Stomach (tissue), 9 donors: Measurements from ENCODE around the gene POLD4. TPM values are rescaled to one million over a fixed set of nuclear protein-coding genes. Genes with fewer than 3 reads are reported as not detected.

Experiments
- DNase-seq, 2 donors: peaks; one replicate each; pipeline versions ENCODE4 v3.0.0 to v3.0.0-alpha.2; 2013 to 2019
- H3K27ac ChIP-seq, 5 donors: fragments of 200-600 bp in 4 of 5; sonication (generic) in 4 of 5; one replicate each; pipeline ENCODE4 v1.5.1; 2013 to 2019; ENCODE audit warnings: mild to moderate bottlenecking in 1 of 5, moderate library complexity in 1 of 5
- H3K27me3 ChIP-seq, 3 donors: fragments of 200-600 bp; sonication (generic); one replicate each; pipeline ENCODE4 v1.5.1; 2017 to 2019; ENCODE audit warnings: mixed run types in 1 of 3
- H3K36me3 ChIP-seq, 4 donors: fragments of 200-600 bp; sonication (generic); 1 replicate in 3 of 4; 2 replicates in 1 of 4; pipeline ENCODE4 v1.5.1; 2016 to 2019
- H3K4me1 ChIP-seq, 4 donors: fragments of 200-600 bp; sonication (generic); one replicate each; pipeline ENCODE4 v1.5.1; 2016 to 2019
- H3K4me3 ChIP-seq, 4 donors: fragments of 200-600 bp; sonication (generic) in 3 of 4; one replicate each; pipeline ENCODE4 v1.5.1; 2016 to 2019; ENCODE audit warnings: mild to moderate bottlenecking in 1 of 4
- H3K9me3 ChIP-seq, 4 donors: fragments of 200-600 bp; sonication (generic); one replicate each; pipeline ENCODE4 v1.5.1; 2016 to 2019
- EP300 ChIP-seq: sonication (generic); formaldehyde crosslinking; IDR thresholded peaks from one replicate; pipeline ENCODE4 v1.6.1; 2017; ENCODE audit warnings: antibody characterized with exemption
- POLR2A ChIP-seq, 4 donors: fragments of 450-650 bp; IDR thresholded peaks; one replicate each; pipeline ENCODE4 v1.6.1; 2016; ENCODE audit warnings: antibody characterized with exemption in 4 of 4, control low read depth in 2 of 4, mild to moderate bottlenecking in 1 of 4, moderate library complexity in 1 of 4
- POLR2AphosphoS5 ChIP-seq, 3 donors: sonication (generic); formaldehyde crosslinking; IDR thresholded peaks; one replicate each; pipeline ENCODE4 v1.6.1; 2016; ENCODE audit warnings: antibody characterized with exemption in 3 of 3
- WGBS, 5 donors: extraction: QIAGEN DNeasy Blood & Tissue Kit in 3 of 5; methylation state at CpG; one replicate each; pipeline versions ENCODE4 v1.1.5 to v1.1.7; 2013 to 2018; 5-methylcytosine and 5-hydroxymethylcytosine counted together
- intact Hi-C: fragments of 100-400 bp; cut with DNase I; formaldehyde crosslinking; loops from one replicate; pipeline ENCODE4 v1.15.1; 2023; ENCODE audit warnings: low total_unique reads
- polyA plus RNA-seq, 3 donors: library from polyadenylated mRNA; stranded (reverse); fragments of 200-250 nt; gene quantifications; one replicate each; pipeline ENCODE4 v1.2.3, GENCODE V29; 2013
- total RNA-seq, 5 donors: library from RNA; depleted of rRNA; stranded (reverse); fragments of >200 nt; gene quantifications; one replicate each; pipeline versions ENCODE4 v1.1.0 to v1.2.3, GENCODE V29; 2014 to 2016
- TF ChIP-seq, protein P1 (sequence below), 7 experiments: fragments of 450-650 bp in 4 of 7; fragments of 200-600 bp in 3 of 7; sonication (generic) in 3 of 7; IDR thresholded peaks; one replicate each; pipeline ENCODE4 v1.5.1; 2016 to 2019; ENCODE audit warnings: antibody characterized with exemption in 7 of 7, control low read depth in 2 of 7, mild to moderate bottlenecking in 1 of 7
- donor health status: healthy with polysubstance abuse.
- donor health status: Bipolar disorder and iron deficiency.
- donor health status: healthy.

POLD4 gene
- total and polyA plus RNA-seq, 8 donors, result 13.8 to 316 (median 109) TPM

DNA sequence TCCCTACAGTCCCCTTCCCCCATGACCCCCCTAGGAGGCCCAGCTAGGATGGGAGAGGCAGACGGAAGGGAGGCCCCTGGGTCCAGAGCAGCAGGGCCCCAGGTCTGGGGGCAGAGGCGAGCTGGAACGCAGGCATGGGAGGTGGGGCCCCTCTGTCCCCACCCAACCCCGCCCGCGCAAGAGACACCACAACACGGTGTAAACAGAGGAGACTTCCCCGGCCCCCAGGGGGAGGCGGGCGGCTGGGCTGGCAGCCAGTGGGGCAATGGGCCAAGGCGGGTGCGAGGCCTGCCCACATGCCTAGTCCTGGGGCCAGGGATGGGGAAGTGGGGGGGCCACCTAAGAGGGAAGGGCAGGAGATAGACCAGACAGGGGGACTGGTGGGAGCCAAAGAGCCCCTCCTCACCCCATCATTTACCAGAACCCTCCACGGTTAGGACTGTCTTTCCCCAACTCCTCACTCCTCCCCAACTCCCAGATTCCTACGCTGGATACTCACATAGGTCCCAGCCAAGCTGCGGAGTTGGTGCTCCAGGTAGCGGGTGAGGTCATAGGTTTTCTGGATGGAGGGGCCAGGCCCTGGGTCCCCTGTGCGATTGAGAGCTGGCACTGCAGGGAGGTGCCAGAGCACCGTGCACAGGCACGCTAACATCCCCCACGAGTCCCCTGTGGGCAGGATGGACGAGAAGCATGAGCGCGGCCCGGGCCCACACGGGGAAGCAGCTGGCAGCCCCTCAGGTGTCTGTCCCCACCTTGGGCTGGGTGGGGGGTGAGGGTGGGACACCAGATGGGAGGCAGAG is 13.8 kb upstream of the POLD4 start:
- no peak for TF ChIP-seq POLR2A (IDR thresholded peaks at IDR 0.05)
- peak in 1 of 3 donors; percentile 25 for TF ChIP-seq POLR2AphosphoS5 (IDR thresholded peaks at IDR 0.05)
- Histone ChIP-seq H3K4me3 (no peak overlapping the region), H3K9me3 (no peaks in the 10 kb centered on the region), H3K36me3 (peaks cover 3 to 27% (median 14%) of the 10 kb centered on the region in 4 donors), H3K27me3 (no peaks in the 10 kb centered on the region), H3K27ac (peak overlapping the region in 4 of 5 donors; percentile 43 to 99 (median 73)), H3K4me1 (peaks cover 43 to 80% (median 59%) of the 10 kb centered on the region in 4 donors)
- intact Hi-C loops, result no loop called here
- DNase-seq, result peak in 1 of 2 donors; percentile 83
- WGBS, 5 donors, result 41 to 57% (median 53%) methylated on average over 24 to 25 of the region's 25 CpGs

DNA sequence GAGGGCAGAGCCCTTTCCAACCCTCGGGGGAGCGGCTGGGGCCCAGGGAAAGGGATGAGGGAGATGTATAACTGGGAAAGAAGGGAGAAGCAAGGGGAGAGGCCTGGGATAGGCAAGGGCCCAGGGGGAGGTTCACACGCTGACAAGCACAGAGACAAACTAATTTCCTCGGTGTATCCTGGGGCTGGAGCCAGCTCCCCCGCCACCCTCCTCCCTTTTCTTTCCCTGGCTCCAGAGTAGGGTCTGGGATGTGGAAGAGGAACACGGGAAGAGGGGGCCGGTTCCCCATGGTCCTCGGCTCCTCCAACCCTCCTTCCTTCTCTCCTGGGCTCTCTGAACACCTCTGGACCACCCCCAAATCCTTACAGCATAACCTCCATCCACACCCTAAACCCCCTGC is 13.2 kb upstream of the POLD4 start:
- TF ChIP-seq POLR2AphosphoS5 (IDR thresholded peaks at IDR 0.05), result no peak
- TF ChIP-seq EP300, result no peak
- TF ChIP-seq POLR2A (IDR thresholded peaks at IDR 0.05), result no peak
- TF ChIP-seq, protein P1, sequence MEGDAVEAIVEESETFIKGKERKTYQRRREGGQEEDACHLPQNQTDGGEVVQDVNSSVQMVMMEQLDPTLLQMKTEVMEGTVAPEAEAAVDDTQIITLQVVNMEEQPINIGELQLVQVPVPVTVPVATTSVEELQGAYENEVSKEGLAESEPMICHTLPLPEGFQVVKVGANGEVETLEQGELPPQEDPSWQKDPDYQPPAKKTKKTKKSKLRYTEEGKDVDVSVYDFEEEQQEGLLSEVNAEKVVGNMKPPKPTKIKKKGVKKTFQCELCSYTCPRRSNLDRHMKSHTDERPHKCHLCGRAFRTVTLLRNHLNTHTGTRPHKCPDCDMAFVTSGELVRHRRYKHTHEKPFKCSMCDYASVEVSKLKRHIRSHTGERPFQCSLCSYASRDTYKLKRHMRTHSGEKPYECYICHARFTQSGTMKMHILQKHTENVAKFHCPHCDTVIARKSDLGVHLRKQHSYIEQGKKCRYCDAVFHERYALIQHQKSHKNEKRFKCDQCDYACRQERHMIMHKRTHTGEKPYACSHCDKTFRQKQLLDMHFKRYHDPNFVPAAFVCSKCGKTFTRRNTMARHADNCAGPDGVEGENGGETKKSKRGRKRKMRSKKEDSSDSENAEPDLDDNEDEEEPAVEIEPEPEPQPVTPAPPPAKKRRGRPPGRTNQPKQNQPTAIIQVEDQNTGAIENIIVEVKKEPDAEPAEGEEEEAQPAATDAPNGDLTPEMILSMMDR (IDR thresholded peaks at IDR 0.05), result no peak
- WGBS, 5 donors, result 44 to 64% (median 50%) methylated on average over 8 of the region's 8 CpGs
- Histone ChIP-seq H3K36me3 (peaks cover 3 to 27% (median 14%) of the 10 kb centered on the region in 4 donors), H3K27me3 (no peaks in the 10 kb centered on the region), H3K4me3 (no peak overlapping the region), H3K27ac (peak overlapping the region in 4 of 5 donors; percentile 43 to 99 (median 73)), H3K9me3 (no peaks in the 10 kb centered on the region), H3K4me1 (peaks cover 36 to 74% (median 53%) of the 10 kb centered on the region in 4 donors)
- intact Hi-C loops, result no loop called here
- peak in 1 of 2 donors; percentile 86 for DNase-seq

DNA sequence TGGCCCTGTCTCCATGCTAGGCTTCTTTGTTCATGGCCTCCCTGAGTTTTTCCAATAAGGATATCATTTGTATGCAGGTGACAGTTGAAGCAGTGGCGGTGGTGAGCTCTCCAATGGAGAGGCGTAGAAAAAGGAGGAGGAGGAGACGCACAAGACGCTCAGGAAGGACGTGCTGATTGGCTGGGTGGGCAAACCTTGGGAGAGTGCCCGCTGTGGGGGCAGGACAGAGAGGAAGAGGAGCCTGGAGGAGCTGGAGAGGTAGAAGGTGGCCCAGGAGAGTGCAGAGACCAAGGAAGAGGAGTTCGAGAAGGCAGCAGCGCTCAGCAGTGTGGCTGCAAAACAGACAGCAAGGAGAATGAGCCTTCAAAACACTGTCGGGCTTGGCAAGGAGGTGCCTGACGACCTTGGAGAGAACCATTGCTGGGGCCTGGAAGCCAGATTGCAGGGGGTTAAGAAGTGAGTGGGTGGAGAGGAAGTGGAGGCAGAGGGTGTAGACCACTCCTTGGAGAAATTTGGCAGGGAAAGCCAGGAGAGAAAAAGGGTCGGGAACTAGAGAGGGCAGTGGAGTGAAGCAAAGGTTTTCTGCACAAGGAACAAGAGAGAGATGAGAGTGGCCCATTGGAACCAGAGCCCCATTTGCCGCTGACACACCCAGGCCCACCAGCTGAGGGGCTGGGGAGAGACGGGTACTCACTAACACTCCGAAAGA is 12.5 kb upstream of the POLD4 start:
- peak in 1 of 2 donors; percentile 58 for DNase-seq
- Histone ChIP-seq H3K4me3 (no peak overlapping the region), H3K27me3 (no peaks in the 10 kb centered on the region), H3K9me3 (no peaks in the 10 kb centered on the region), H3K36me3 (peaks cover 3 to 27% (median 14%) of the 10 kb centered on the region in 4 donors), H3K27ac (peak overlapping the region in 4 of 5 donors; percentile 25 to 93 (median 48)), H3K4me1 (peaks cover 30 to 67% (median 47%) of the 10 kb centered on the region in 4 donors)
- 69 to 82% (median 73%) methylated on average over 14 of the region's 14 CpGs for WGBS, 5 donors
- intact Hi-C loops, result no loop called here
- TF ChIP-seq POLR2AphosphoS5 (IDR thresholded peaks at IDR 0.05), result no peak
- TF ChIP-seq, protein P1 (IDR thresholded peaks at IDR 0.05), result no peak
- TF ChIP-seq POLR2A (IDR thresholded peaks at IDR 0.05), result no peak
- TF ChIP-seq EP300, result no peak

DNA sequence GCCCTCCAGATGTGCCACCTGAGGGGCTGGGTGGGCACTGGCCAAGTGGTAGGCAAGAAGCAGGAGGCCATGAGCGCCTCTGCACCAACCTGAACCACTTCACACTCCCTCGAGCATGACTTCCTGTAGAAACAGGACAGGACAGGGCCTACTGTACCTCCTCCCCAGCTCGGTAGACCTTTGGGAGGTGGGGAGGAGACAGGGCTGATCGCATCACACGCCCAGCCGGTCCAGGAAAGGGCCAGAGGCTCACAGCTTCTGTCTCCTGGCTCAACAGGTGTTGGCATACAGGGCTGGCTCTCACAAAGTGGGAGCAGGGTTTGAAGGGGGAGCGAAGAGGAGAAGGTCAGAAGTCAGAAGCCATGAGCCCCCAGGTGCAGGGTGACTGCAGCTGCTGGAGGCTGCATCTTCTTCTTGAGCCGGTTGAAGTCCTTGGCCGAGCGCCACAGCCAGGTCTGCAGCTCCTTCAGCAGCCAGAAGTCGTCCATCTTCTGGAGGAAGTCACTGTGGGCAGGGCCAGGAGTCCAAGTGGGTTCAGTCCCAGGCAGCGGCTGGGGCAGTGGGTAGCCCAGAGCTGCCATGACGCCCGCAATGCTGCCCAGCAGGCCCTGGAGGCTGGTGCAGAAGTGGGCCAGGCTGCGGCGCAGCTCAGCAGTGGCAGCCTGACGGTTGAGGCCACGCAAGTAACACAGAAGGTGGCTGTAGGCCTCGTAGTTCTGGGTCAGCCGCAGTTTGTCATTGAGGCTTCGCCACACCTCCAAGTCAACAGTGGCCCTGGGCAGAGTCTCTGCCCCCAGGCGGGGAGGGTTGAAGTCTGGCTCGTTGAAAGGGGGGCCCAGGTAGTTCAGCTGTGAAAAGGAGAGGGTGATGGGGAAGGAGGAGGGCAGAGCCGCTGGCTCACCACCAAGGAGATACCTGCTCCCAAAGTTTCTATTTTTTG is 11.7 kb upstream of the POLD4 start:
- Histone ChIP-seq H3K9me3 (no peaks in the 10 kb centered on the region), H3K27me3 (no peaks in the 10 kb centered on the region), H3K27ac (peak overlapping the region in 1 of 5 donors; percentile 93), H3K36me3 (peaks cover 3 to 27% (median 14%) of the 10 kb centered on the region in 4 donors), H3K4me1 (peaks cover 22 to 59% (median 40%) of the 10 kb centered on the region in 4 donors), H3K4me3 (no peak overlapping the region)
- no peak for TF ChIP-seq POLR2A (IDR thresholded peaks at IDR 0.05)
- TF ChIP-seq, protein P1 (IDR thresholded peaks at IDR 0.05), result no peak
- no peak for TF ChIP-seq EP300
- no peak for TF ChIP-seq POLR2AphosphoS5 (IDR thresholded peaks at IDR 0.05)
- intact Hi-C loops, result no loop called here
- WGBS, 5 donors, result 78 to 90% (median 85%) methylated on average over 17 to 24 of the region's 24 CpGs
- DNase-seq, result peak in 1 of 2 donors; percentile 58
